Erythroblast (primary cell): ENCODE results near the gene PARD3.

ENCODE experiments used
- GATA1 ChIP-seq: IDR thresholded peaks from 2 replicates; pipeline ENCODE4 v1.6.1; 2011; ENCODE audit warnings: low read depth, mild to moderate bottlenecking, control low read depth, low read length, moderate library complexity
- POLR2A ChIP-seq: IDR thresholded peaks from 2 replicates; pipeline ENCODE4 v1.6.1; 2011; ENCODE audit warnings: mild to moderate bottlenecking, low read length

- no peak for TF ChIP-seq POLR2A
- no peak for TF ChIP-seq GATA1
Measured at GRCh38 chr10:34151481-34151880, 663.6 kb downstream of the PARD3 start.
